Upper lobe of left lung (tissue), 6 donors: ENCODE data around the gene BICRAL. TPM values are rescaled to one million over a fixed set of nuclear protein-coding genes. Genes with fewer than 3 reads are reported as not detected.

ENCODE experiments used
- ATAC-seq, 2 donors: fragments of 200-7000 bp; cut with Tn5 transposase; one replicate each; pipeline ENCODE4 v1.9.1; 2022; ENCODE audit warnings: mild to moderate bottlenecking in 2 of 2, moderate library complexity in 2 of 2; ENCODE audit not compliant: low FRiP score in 2 of 2
- DNase-seq, 2 donors: peaks; one replicate each; pipeline ENCODE4 v3.0.0-alpha.2; 2019 to 2020
- H3K27ac ChIP-seq, 4 donors: fragments of 200-600 bp; sonication (generic); one replicate each; pipeline ENCODE4 v1.5.1; 2016 to 2019
- H3K27me3 ChIP-seq, 4 donors: fragments of 200-600 bp; sonication (generic); one replicate each; pipeline ENCODE4 v1.5.1; 2017 to 2019
- H3K36me3 ChIP-seq, 4 donors: fragments of 200-600 bp; sonication (generic); one replicate each; pipeline ENCODE4 v1.5.1; 2016 to 2019
- H3K4me1 ChIP-seq, 4 donors: fragments of 200-600 bp; sonication (generic); one replicate each; pipeline ENCODE4 v1.5.1; 2018 to 2019
- H3K4me3 ChIP-seq, 4 donors: fragments of 200-600 bp; sonication (generic); one replicate each; pipeline ENCODE4 v1.5.1; 2017 to 2019; ENCODE audit warnings: mild to moderate bottlenecking in 2 of 4, moderate library complexity in 1 of 4
- H3K9me3 ChIP-seq, 4 donors: fragments of 200-600 bp; sonication (generic); one replicate each; pipeline ENCODE4 v1.5.1; 2018 to 2019
- CTCF ChIP-seq, 6 experiments: fragments of 450-650 bp in 4 of 6; fragments of 200-600 bp in 2 of 6; sonication (generic) in 2 of 6; IDR thresholded peaks; one replicate each; pipeline ENCODE4 v1.5.1; 2016 to 2019; ENCODE audit warnings: antibody characterized with exemption in 6 of 6
- EP300 ChIP-seq, 4 donors: sonication (generic); formaldehyde crosslinking; IDR thresholded peaks; one replicate each; pipeline ENCODE4 v1.5.1; 2017; ENCODE audit warnings: antibody characterized with exemption in 4 of 4, control low read depth in 2 of 4
- POLR2A ChIP-seq, 4 donors: fragments of 450-650 bp; IDR thresholded peaks; one replicate each; pipeline ENCODE4 v1.5.1; 2016 to 2017; ENCODE audit warnings: antibody characterized with exemption in 4 of 4, mild to moderate bottlenecking in 2 of 4
- POLR2AphosphoS5 ChIP-seq, 2 donors: sonication (generic); formaldehyde crosslinking; IDR thresholded peaks; one replicate each; pipeline ENCODE4 v1.5.1; 2017; ENCODE audit warnings: antibody characterized with exemption in 2 of 2
- WGBS, 2 donors: methylation state at CpG; one replicate each; pipeline ENCODE4 v1.1.5; 2017 to 2018; 5-methylcytosine and 5-hydroxymethylcytosine counted together
- total RNA-seq, 6 donors: library from RNA; depleted of rRNA in 4 of 6; stranded (reverse); fragments of >200 nt in 4 of 6; gene quantifications; one replicate each; pipeline versions ENCODE4 v1.1.0 to v1.2.1, GENCODE V29; 2016 to 2021
- donor health status: DM: no; HTN: no; CAD: no; lungs with moderate emphysema.
- donor health status: DM: no; HTN: yes; CAD: no; lungs with severe emphysema.

Gene BICRAL
- total RNA-seq, 6 donors from 2014 or later, result 11.1 to 23.8 (median 14.9) TPM

DNA sequence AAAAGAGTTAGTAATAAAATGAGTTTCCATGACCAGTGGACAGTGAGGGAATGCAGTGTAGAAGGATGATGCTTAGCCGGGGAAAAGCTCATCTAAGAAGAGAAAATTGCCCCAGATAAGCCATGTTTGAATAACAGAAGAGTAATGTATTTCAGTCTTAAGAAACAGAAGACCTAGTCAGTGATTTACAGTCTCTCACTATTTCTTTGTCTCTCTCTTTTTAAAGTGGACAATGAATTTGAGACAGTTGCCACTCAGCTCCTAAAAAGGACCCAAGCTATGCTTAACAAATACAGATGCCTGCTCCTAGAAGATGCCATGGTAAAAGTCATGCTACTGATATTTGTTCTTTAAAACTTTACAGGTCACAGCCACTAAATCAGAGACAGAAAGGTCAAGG lies 78.2 kb downstream of the BICRAL start:
- Histone ChIP-seq H3K9me3 (no peaks in the 10 kb centered on the region), H3K4me3 (no peak overlapping the region), H3K27ac (no peak overlapping the region), H3K4me1 (no peaks in the 10 kb centered on the region), H3K36me3 (peaks cover 46 to 99% (median 95%) of the 10 kb centered on the region in 4 donors), H3K27me3 (no peaks in the 10 kb centered on the region)
- no peak for DNase-seq
- no peak for ATAC-seq
- 91 to 95% methylated on average over 1 of the region's 1 CpG for WGBS, 2 donors
- TF ChIP-seq POLR2A (IDR thresholded peaks at IDR 0.05), result no peak
- TF ChIP-seq EP300 (IDR thresholded peaks at IDR 0.05), result no peak
- TF ChIP-seq POLR2AphosphoS5 (IDR thresholded peaks at IDR 0.05), result no peak
- TF ChIP-seq CTCF (IDR thresholded peaks at IDR 0.05), result no peak

DNA sequence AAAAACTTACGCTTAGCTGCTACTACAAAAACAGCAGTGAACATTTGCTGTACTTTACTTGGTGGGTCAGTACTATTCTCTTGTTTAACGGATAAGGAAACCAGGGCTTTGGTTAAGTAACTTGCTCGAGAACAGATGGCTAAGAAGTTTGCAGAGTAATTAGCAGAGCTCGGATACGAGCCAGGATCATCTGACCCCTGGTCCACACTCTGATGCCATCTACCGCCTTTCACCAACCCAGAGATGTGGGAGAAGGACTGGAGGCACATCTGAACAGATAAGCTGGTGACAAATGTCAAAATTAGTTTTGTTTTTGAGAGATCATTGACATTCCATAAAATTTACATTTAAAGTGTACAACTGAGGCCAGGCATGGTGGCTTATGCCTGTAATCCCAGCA lies 78.6 kb downstream of the BICRAL start:
- Histone ChIP-seq H3K27me3 (no peaks in the 10 kb centered on the region), H3K27ac (no peak overlapping the region), H3K4me1 (no peaks in the 10 kb centered on the region), H3K36me3 (peaks cover 46 to 99% (median 94%) of the 10 kb centered on the region in 4 donors), H3K4me3 (no peak overlapping the region), H3K9me3 (no peaks in the 10 kb centered on the region)
- TF ChIP-seq CTCF (IDR thresholded peaks at IDR 0.05) (no peak), POLR2AphosphoS5 (IDR thresholded peaks at IDR 0.05) (no peak), EP300 (IDR thresholded peaks at IDR 0.05) (no peak), POLR2A (IDR thresholded peaks at IDR 0.05) (no peak)
- no peak for ATAC-seq
- WGBS, 2 donors, result 95 to 98% methylated on average over 6 of the region's 6 CpGs
- DNase-seq, result no peak

GRCh38 chr6:42864602-42865001 lies 82.8 kb downstream of the BICRAL start:
- DNase-seq (no peak), ATAC-seq (no peak)
- Histone ChIP-seq H3K27me3 (no peaks in the 10 kb centered on the region), H3K4me3 (no peak overlapping the region), H3K36me3 (peaks cover 23 to 100% (median 71%) of the 10 kb centered on the region in 4 donors), H3K4me1 (no peaks in the 10 kb centered on the region), H3K27ac (no peak overlapping the region), H3K9me3 (no peaks in the 10 kb centered on the region)
- WGBS, 2 donors, result 85 to 86% methylated on average over 8 of the region's 8 CpGs
- TF ChIP-seq CTCF (IDR thresholded peaks at IDR 0.05) (no peak), POLR2A (IDR thresholded peaks at IDR 0.05) (no peak), EP300 (IDR thresholded peaks at IDR 0.05) (no peak), POLR2AphosphoS5 (IDR thresholded peaks at IDR 0.05) (no peak)

DNA sequence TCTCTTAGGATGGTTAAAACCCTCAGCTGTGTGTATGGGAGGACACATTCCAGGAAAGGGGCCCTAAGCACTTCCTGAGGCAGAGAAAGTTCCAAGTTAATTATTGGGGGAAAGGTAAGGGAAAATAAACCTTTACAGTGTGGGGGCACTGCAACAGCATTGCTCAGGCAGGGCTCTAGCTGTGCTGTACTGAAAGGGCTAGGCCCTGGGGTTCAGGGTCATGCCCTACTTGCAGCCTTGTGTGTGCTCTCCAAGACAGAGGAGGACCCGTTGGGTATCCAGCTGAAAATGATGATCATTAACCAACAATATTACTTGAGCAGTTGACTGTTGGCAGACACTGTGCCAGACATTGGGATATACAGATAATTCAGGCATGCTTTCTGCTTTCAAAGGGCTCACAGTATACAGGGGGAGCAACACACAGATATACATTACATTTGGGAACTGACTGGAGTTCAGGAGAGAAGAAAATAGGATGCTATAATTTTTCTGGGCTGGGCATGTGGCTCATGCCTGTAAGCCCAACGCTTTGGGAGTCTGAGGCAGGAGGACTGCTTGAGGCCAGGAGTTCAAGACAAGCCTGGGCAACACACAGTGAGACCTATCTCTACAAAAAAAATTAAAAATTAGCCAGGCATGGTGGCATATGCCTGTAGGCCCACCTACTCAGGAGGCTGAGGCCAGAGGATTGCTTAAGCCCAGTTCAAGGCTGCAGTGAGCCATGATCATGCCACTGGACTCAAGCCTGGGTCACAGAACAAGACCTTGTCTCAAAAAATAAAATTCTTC lies 88.5 kb downstream of the BICRAL start:
- Histone ChIP-seq H3K36me3 (peaks cover 0 to 43% (median 16%) of the 10 kb centered on the region in 4 donors), H3K27me3 (no peaks in the 10 kb centered on the region), H3K27ac (no peak overlapping the region), H3K4me3 (no peak overlapping the region), H3K9me3 (no peaks in the 10 kb centered on the region), H3K4me1 (no peaks in the 10 kb centered on the region)
- DNase-seq, result no peak
- ATAC-seq, result no peak
- TF ChIP-seq CTCF (IDR thresholded peaks at IDR 0.05), result no peak
- WGBS, 2 donors, result 81 to 83% methylated on average over 2 of the region's 2 CpGs

DNA sequence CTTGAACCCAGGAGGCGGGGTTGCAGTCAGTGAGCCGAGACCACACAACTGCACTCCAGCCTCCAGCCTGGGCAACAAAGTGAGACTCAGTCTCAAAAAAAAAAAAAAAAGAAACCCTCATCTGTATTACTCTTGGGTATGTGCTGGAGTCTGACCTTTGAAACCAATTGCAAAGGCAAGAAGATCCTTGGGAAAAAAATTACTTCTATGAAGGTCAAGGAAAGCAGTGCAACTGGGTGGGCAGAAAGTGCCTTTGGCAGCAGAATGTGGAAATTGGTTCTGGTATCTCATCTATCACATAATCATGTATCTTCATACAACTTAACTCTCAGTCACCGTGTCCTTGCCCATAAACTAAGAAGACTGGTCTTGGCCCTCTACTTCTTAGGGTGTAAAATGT lies 89.9 kb downstream of the BICRAL start:
- no peaks in the 10 kb centered on the region for H3K27me3 ChIP-seq
- TF ChIP-seq POLR2AphosphoS5 (IDR thresholded peaks at IDR 0.05), result no peak
- no peak for TF ChIP-seq POLR2A (IDR thresholded peaks at IDR 0.05)
- no peak for TF ChIP-seq EP300 (IDR thresholded peaks at IDR 0.05)
- TF ChIP-seq CTCF (IDR thresholded peaks at IDR 0.05), result no peak
- no peak for ATAC-seq
- WGBS, 2 donors, result 81 to 90% methylated on average over 3 of the region's 3 CpGs
- no peaks in the 10 kb centered on the region for H3K9me3 ChIP-seq
- no peaks in the 10 kb centered on the region for H3K4me1 ChIP-seq
- H3K36me3 ChIP-seq, result peaks cover 0 to 29% (median 10%) of the 10 kb centered on the region in 4 donors
- H3K27ac ChIP-seq, result no peak overlapping the region
- DNase-seq, result no peak
- no peak overlapping the region for H3K4me3 ChIP-seq
